Activated CD4-positive, alpha-beta T cell treated with anti-CD3 and anti-CD28 coated beads, Interleukin-2, Interleukin-6, amounts not matched to agents 100 ng/mL and 50 ng/mL, durations not matched to agents 16 hours and 8 hours (primary cell): ENCODE data around the gene TRAPPC2L.

ENCODE experiments used
- DNase-seq: peaks from one replicate; pipeline ENCODE4 v3.0.0-alpha.2; 2020

The TRAPPC2L gene

GRCh38 chr16:88856828-88857727 lies at the start of gene TRAPPC2L, which contains the start of gene GALNS:
TSS of gene TRAPPC2L (plus strand) at chr16:88857127. CDS start at chr16:88857151, 24 bp downstream.
TSS of gene GALNS (minus strand) at chr16:88856947. CDS start at chr16:88856877, 70 bp downstream.
- DNase-seq, result peak; percentile 99

DNA sequence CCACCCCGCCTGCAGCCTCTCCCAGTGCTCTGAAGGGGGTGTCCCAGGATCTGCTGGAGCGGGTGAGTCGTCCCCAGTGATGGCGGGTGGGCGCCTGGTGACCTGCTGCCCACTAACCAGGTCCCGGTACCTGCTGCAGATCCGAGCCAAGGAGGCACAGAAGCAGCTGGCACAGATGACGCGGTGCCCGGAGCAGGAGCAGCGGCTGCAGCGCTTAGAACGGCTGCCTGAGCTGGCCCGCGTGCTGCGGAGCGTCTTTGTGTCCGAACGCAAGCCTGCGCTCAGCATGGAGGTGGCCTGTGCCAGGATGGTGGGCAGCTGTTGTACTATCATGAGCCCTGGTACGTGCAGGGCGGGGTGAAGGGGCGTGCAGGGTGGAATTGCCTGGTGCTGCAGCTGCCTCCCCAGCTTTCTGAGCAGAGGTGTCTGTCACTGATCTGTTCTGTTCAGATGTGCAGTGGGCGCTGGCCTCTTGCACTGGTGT lies 49.7 kb upstream of the TRAPPC2L start:
- peak; percentile 14 for DNase-seq

DNA sequence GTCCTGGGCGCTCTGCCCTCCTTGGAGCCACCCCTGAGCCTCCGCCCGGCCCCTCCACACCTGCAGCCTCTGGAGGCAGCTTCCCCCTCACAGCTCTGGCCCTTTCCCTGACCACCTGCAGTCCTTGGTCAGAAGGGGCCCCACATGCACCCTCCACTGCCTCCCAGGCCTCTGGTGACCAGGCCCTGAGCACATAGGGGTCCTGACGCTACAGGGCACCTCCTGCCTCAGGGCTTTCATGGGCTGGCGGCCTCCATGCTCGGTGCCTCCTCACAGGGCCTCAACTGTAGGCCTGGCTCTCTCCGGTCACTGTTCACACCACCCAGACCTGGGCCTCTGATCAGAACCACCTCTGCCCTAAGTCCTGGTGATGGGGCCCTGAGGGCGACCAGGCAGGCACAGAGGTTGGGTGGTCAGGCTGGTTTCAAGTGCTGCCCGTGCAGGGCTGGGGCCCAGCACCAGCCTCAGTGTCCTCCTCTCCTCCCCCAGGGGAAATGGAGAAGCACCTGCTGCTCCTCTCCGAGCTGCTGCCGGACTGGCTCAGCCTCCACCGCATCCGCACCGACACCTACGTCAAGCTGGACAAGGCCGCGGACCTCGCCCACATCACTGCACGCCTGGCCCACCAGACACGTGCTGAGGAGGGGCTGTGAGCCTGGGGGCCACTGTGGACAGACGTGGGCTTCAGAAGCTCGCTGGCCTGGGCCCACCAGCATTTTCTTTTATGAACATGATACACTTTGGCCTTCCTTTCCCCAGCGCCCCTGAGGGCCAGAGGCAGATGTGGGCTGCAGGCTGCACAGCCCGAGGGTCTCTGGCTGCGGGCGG lies 49.1 kb upstream of the TRAPPC2L start:
- DNase-seq, result no peak

GRCh38 chr16:88809068-88809675 lies 47.8 kb upstream of the TRAPPC2L start:
- DNase-seq, result peak; percentile 29

DNA sequence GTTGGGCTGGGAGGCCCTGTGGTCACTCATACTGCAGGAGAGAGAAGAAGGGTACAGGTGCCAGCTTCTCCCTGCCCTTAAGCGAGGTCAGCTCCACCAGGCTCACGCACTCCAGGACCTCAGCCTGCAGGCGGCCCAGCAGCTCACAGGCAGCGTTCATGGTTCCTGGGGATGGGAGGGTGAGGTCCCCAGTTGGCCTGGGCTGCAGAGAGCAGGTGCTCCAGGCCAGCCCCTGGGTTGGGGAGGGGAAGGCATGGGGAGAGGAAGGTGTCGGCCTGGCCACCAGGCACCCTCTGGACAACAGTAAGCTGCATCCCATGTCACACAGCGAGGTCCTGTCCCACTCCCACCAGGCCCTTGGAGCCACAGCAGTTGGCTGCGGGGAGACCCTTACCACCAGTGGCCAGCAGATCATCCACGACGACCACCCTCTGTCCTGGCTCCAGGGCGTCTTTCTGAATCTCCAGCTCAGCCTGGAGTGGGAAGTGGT lies 47.2 kb upstream of the TRAPPC2L start:
- peak; percentile 39 for DNase-seq

DNA sequence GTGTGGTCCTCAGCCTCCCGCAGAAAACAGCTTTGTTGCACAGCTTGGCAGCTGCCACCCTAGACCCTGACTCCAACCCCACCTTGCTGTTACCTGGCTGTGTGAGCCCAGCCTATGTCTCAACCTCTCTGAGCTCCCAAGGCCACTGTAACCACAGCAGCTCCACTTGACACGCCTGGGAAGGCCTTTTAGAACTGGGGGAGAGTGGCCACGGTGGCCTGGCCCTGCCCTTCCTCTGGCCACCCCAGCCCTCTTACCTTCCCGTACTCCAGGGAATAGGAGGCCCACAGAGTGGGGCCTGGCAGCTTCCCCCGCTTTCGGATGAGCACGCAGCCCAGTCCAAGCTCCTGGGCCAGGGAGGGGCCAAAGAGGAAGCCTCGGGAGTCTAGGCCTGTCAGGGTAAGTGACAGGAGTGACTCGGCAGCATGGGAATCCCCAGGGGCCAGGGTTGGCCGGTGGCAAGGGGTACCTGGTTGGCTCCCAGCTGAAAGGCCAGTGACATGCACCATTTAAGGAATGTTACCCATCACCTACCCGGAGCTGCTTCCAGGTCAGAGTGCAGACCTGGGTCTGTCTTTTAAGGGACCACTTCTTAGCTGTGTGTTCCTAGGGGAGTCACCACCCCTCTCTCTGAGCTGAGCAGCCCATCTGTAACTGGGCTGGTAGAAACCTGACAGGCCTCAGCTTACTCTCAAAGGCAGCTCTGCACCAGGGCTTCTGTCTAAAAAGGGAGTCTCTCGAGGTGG lies 46.6 kb upstream of the TRAPPC2L start:
- DNase-seq, result peak; percentile 66

GRCh38 chr16:88810912-88811768 lies 45.8 kb upstream of the TRAPPC2L start:
- peak; percentile 80 for DNase-seq

DNA sequence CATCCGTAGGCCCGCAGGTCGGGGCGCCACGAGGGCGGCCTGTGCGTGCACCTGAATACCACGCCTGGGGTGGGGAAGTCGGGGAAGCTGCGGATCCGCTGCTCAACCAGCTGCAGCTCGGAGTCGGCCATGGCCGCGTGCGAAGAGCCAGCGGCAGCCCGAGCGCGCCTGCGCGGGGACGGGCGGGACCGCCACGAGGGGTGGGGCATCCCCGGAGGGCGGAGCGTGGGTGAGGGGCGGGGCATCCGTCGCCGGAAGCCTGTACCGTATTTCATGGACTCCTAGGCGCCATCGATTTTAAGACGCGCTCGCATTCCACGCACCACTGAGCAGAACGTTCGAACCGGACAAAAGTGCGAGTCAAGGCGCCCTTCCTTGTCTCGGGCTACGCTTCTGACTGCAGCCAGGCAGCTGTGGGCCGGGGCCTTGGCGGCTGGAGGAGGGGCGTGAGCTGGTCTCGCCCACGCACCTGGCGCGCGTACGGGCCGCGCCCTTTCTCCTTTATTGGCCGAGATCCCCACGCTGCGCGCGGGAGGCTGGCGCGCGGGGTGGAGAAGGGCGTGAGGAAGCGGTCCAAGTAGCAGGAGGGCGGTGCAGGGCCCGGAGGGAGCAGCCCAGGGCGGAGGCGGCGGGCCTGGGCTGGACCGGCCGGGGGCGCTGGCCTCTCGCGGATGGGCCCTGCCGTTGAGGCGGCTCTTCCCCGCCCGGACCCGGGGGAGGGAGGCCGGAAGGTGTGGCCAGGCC lies 45.0 kb upstream of the TRAPPC2L start, which contains the start of gene APRT:
Gene APRT (minus strand): TSS at position 160 of the 744 bp plus-strand sequence. CDS start 29 bp downstream, at position 131.
- DNase-seq, result peak; percentile 98

DNA sequence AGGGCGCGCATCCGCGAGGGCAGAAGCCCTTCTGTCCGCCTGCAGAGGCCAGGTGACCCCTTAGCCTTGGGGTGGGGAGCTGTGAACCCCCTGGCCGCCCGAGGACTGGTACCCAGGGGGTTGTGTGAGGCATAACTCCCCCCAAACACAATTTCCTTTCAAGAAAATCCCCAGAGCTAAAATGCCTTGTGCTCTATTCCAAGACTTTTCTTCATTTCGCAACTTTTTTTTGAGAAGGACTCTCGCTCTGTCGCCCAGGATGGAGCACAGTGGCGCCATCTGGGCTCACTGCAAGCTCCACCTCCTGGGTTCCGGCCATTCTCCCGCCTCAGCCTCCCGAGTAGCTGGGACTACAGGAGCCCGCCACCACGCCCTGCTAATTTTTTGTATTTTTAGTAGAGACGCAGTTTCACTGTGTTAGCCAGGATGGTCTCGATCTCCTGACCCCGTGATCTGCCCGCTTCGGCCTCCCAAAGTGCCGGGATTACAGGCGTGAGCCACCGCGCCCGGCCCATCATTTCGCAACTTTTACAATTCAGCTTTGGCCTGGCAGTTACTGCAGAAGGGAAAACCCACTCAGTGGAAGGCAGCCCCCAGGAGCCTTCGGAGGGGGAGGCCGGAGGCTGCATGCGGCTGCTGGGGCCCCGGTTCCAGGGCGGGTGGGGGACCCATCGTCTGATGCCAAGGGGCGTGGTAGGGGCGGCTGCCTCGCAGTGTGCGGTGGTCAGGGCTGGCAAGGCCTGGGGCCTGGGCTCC lies 44.2 kb upstream of the TRAPPC2L start:
- peak; percentile 67 for DNase-seq

DNA sequence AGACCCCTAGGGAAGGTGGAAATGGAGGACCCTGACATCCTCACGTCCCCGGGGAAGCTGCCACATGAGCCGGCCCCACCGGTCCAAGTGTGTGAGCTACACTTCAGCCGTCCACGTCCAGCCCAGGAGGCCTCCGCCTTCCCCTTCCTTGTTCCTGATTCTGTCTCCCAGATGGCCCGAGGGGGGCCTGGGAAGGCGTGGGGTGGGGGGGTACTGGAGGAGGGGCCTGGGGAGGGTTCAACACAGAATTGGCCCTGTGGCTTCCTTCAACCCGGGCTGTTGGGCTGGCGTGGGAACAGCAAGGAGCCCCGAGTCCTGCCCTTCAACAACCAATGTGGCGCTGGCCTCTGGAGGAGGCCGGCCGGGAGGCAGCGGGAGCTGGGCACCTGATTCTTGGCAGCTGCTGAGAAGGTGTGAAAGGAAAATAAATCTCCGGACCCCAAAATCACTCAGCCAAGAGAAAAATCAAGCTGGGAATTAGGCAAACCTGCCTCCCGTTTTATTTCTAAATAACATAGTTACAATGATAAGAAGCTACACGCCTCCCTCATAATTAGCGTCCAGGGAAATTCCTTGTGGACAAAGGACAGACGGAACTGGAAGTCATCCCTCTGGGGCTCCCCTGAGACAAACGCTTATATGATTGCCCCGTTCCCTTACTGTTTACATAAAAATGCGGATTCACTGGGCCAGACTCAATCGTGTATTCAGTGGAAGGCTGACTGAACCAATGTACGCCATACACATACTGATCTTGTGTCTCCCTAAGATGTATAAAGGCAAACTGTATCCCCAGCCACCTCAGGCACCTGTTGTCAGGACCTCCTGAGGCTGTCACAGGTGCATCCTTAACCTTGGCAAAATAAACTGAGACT lies 43.4 kb upstream of the TRAPPC2L start:
- DNase-seq, result no peak

DNA sequence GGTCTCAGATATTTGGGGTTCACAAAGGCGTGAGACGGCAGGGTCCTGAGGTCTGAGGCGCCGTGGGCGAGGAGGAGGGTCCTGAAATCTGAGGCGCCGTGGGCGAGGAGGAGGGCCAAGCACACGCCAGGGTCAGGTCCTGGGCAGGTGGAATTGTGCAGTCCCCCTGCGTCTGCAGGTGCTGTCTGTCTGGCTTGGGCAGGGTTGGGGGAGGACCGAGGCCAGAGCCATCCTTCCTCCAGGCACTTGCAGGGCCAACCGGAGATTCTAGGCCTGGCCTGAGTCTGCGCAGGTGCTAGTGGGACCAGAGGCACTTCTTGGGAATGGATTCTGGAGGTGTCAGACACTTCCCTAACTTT lies 42.8 kb upstream of the TRAPPC2L start:
- DNase-seq, result no peak

- DNase-seq, result no peak
These were observed 41.7 kb upstream of the TRAPPC2L start for GRCh38 chr16:88815227-88815626.

DNA sequence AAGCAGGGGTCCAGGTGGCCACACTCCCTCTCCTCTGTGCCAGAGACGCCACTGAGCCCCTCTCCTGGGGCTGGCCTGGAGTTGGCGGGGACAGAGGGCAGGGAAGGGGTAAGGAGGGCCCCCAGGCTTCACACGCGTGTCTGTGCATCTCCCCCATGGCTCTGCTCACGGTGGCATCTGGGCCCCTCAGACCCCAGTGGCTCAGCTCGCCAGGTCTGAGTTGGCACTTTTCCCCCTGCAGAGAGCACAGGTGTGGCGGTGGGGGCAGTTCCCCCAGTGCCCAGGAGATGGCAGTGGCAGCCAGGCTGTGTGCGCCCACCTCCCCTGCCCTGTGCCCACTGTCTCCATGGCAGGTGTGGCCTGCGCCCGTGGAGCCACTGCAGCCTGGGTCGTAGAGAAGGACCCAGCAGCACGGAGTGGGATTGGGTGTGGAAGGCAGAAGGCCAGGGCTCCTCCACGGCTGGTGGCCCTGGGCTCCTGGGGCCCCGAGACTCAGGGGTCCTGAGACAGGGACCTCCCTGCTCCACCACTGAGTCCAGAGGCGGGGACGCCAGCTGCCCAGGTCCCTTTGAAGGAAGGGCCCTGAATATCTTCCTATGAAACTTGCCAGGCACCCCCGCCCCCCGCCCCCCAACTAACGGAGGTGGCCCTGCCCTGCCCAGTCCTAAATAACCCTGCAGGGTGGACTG lies 40.9 kb upstream of the TRAPPC2L start:
- DNase-seq, result peak; percentile 69

GRCh38 chr16:88816736-88817535 lies 40.0 kb upstream of the TRAPPC2L start:
- no peak for DNase-seq

GRCh38 chr16:88817785-88818574 lies 38.9 kb upstream of the TRAPPC2L start:
- no peak for DNase-seq

- no peak for DNase-seq
These were observed 38.4 kb upstream of the TRAPPC2L start for GRCh38 chr16:88818575-88818874.
